AG04449 (cell line): Measurements from ENCODE around the gene SCLT1.
A peak's percentile ranks its signal among the peaks of the same experiment; 100 is the strongest.

ENCODE experiments used
- CTCF ChIA-PET: fragments of 350-600 bp; formaldehyde crosslinking; extraction: SDS; loops from one replicate; lab custom pipeline; 2021; ENCODE audit warnings: antibody characterized with exemption; lab: Yijun Ruan, JAX
- POLR2A ChIA-PET: fragments of 400-600, 350-600 bp; formaldehyde crosslinking; extraction: SDS; loops from one replicate; lab custom pipeline; 2020; ENCODE audit warnings: antibody characterized with exemption, inconsistent platforms; lab: Yijun Ruan, JAX
- DNase-seq: peaks from one replicate; pipeline ENCODE4 v3.0.0-alpha.2; 2010; ENCODE audit warnings: low read depth, low spot score
- H3K4me3 ChIP-seq: 2 replicates; pipeline ENCODE4 v1.5.1; 2011; ENCODE audit warnings: low read depth, mild to moderate bottlenecking, control low read depth, low read length
- TF ChIP-seq, protein P1 (sequence below): IDR thresholded peaks from one replicate; pipeline ENCODE4 v1.5.1; 2011; ENCODE audit warnings: mild to moderate bottlenecking, moderate library complexity, low read length, control low read depth, inconsistent platforms; ENCODE audit not compliant: insufficient read depth; ENCODE audit errors: missing control alignments

SCLT1 gene

GRCh38 chr4:128876200-128876599, 217.1 kb downstream of the SCLT1 start:
- CTCF ChIA-PET, result interaction anchor here (3.0 kb wide), 1 partner anchor 13 kb away, joined by 13 read pairs; no protein-coding TSS in a partner anchor
- TF ChIP-seq, protein P1, sequence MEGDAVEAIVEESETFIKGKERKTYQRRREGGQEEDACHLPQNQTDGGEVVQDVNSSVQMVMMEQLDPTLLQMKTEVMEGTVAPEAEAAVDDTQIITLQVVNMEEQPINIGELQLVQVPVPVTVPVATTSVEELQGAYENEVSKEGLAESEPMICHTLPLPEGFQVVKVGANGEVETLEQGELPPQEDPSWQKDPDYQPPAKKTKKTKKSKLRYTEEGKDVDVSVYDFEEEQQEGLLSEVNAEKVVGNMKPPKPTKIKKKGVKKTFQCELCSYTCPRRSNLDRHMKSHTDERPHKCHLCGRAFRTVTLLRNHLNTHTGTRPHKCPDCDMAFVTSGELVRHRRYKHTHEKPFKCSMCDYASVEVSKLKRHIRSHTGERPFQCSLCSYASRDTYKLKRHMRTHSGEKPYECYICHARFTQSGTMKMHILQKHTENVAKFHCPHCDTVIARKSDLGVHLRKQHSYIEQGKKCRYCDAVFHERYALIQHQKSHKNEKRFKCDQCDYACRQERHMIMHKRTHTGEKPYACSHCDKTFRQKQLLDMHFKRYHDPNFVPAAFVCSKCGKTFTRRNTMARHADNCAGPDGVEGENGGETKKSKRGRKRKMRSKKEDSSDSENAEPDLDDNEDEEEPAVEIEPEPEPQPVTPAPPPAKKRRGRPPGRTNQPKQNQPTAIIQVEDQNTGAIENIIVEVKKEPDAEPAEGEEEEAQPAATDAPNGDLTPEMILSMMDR, result no peak
- POLR2A ChIA-PET, result no interaction called here
- DNase-seq, result no peak
- H3K4me3 ChIP-seq, result no peak overlapping the region

DNA sequence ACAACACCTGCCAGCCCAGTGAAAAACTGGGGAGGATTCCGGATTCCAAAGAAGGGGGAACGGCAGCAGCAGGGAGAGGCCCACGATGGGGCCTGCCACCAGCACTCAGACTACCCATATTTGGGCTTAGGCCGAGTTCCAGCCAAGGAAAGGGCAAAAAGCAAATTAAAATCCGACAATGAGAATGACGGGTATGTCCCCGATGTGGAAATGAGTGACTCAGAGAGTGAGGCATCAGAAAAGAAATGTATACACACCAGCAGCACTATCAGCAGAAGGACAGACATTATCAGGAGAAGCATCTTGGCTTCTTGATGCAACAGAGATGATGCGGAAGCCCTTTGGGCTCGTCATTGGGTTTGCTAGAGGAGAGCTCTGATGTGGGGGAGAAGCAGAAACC, 221.4 kb downstream of the SCLT1 start:
- TF ChIP-seq, protein P1, result no peak
- ChIA-PET POLR2A (no interaction called here), CTCF (interaction anchor here (1.8 to 2.8 kb wide), 2 partner anchors 8 to 10 kb away, joined by 4 to 15 read pairs; no protein-coding TSS in a partner anchor)
- peak; percentile 97 for DNase-seq
- H3K4me3 ChIP-seq, result no peak overlapping the region

GRCh38 chr4:128869776-128870509, 223.4 kb downstream of the SCLT1 start:
- ChIA-PET CTCF (interaction anchor here (1.0 to 1.2 kb wide), 3 partner anchors 11 to 295 kb away, joined by 3 to 4 read pairs (median 3); no protein-coding TSS in a partner anchor), POLR2A (no interaction called here)

DNA sequence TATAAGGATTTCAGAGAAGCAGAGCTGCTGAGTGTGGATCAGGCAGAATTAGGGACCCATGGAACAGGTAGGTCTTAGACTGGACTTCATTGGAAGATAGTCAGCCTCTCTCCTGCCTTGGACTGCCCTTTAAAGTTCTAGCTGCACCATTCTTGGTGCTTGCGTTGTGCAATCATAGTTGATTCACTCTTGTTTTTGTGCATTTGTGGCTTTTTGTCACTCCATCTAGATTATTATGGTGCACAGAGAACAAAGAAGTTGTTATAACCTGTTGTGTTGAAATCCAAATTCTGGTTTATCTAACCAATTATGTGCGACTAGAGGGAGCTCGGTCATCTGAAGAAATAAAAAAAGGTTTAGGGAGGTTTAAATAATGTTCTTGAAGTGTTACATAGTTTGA, 224.6 kb downstream of the SCLT1 start:
- H3K4me3 ChIP-seq, result no peak overlapping the region
- CTCF ChIA-PET, result interaction anchor here (0.6 to 1.6 kb wide), 5 partner anchors 12 to 294 kb away, joined by 3 to 6 read pairs (median 3); no protein-coding TSS in a partner anchor
- TF ChIP-seq, protein P1, result no peak
- POLR2A ChIA-PET, result no interaction called here
- DNase-seq, result no peak

More at GRCh38 chr4:128869776-128870509, 223.4 kb downstream of the SCLT1 start:
- no peak for DNase-seq
- TF ChIP-seq, protein P1, result no peak
- no peak overlapping the region for H3K4me3 ChIP-seq

GRCh38 chr4:128866691-128867090, 226.6 kb downstream of the SCLT1 start:
- TF ChIP-seq, protein P1, result no peak
- ChIA-PET POLR2A (no interaction called here), CTCF (interaction anchor here (1.0 to 1.5 kb wide), 2 partner anchors 28 to 677 kb away, joined by 3 read pairs; no protein-coding TSS in a partner anchor)
- no peak overlapping the region for H3K4me3 ChIP-seq
- DNase-seq, result no peak

DNA sequence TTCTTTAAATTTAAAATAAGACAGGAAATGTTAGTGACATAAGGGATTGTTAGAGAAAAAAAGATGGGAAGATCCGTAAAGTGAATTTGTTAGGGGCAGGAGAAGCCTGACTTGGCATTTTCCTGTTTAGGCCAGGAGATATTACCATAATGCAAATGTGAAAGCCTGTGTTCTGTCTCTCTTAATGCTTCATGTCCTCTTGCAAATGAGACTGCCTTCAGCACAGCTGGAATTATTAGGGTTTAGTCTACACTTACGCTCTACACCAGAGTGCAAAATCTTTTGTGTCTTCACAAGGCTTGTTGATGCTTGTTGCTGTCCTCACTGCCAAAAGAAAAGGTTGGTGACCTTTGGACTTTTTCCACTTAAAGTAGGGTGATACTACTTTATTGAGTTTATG, 227.1 kb downstream of the SCLT1 start:
- no peak for DNase-seq
- POLR2A ChIA-PET, result no interaction called here
- H3K4me3 ChIP-seq, result no peak overlapping the region
- TF ChIP-seq, protein P1, result no peak
- CTCF ChIA-PET, result interaction anchor here (0.9 to 1.5 kb wide), 4 partner anchors 27 to 676 kb away, joined by 3 read pairs; no protein-coding TSS in a partner anchor
